Retinal pigment epithelial cell (primary cell): ENCODE results near the gene GRB10.

Experiments
- DNase-seq: peaks from one replicate; pipeline ENCODE4 v3.0.0-alpha.2; 2010; ENCODE audit warnings: low read depth
- H3K4me3 ChIP-seq: 2 replicates; pipeline ENCODE4 v1.5.1; 2011; ENCODE audit warnings: mild to moderate bottlenecking, low read length, control low read depth, moderate library complexity
- CTCF ChIP-seq: conservative IDR thresholded peaks from 2 replicates; pipeline ENCODE4 v1.5.1; 2011; ENCODE audit warnings: low read depth, low read length, control low read depth, inconsistent platforms

Gene GRB10

GRCh38 chr7:50632561-50633413 lies 149.9 kb downstream of the GRB10 start:
- no peak overlapping the region for H3K4me3 ChIP-seq
- TF ChIP-seq CTCF = peak; percentile 82
- no peak for DNase-seq

- TF ChIP-seq CTCF = no peak
- H3K4me3 ChIP-seq = no peak overlapping the region
- no peak for DNase-seq
Measured at GRCh38 chr7:50631639-50632038, 151.1 kb downstream of the GRB10 start.

- no peak for DNase-seq
- no peak for TF ChIP-seq CTCF
- H3K4me3 ChIP-seq = no peak overlapping the region
Measured at GRCh38 chr7:50631100-50631499, 151.6 kb downstream of the GRB10 start.

- no peak for TF ChIP-seq CTCF
- no peak overlapping the region for H3K4me3 ChIP-seq
- no peak for DNase-seq
Measured at GRCh38 chr7:50629238-50629901, 153.3 kb downstream of the GRB10 start.

- DNase-seq = no peak
- no peak overlapping the region for H3K4me3 ChIP-seq
Measured at GRCh38 chr7:50628434-50629084, 154.1 kb downstream of the GRB10 start.

GRCh38 chr7:50627824-50628361 lies 154.8 kb downstream of the GRB10 start:
- no peak overlapping the region for H3K4me3 ChIP-seq
- no peak for DNase-seq
- no peak for TF ChIP-seq CTCF

More at GRCh38 chr7:50628434-50629084, 154.1 kb downstream of the GRB10 start:
- no peak for TF ChIP-seq CTCF
